G401 (cell line): Measurements from ENCODE around the gene LDLRAD4. TPM values are rescaled to one million over a fixed set of nuclear protein-coding genes. Genes with fewer than 3 reads are reported as not detected.

Source experiments
- DNase-seq: peaks from one replicate; pipeline ENCODE4 v3.0.0-alpha.2; 2015; ENCODE audit warnings: low spot score
- in situ Hi-C: cut with HindIII; loops from 2 replicates; pipeline ENCODE4 v1.10.0; 2016; ENCODE audit warnings: low sequenced_read_pairs, mixed read lengths
- total RNA-seq: library from RNA; depleted of rRNA; stranded (reverse); fragments of >200 nt; shearing (Covaris generic); gene quantifications from 2 replicates; pipeline ENCODE4 v1.2.3, GENCODE V29; 2014

The LDLRAD4 gene
- total RNA-seq, 1 experiment from 2014 or later: not detected

GRCh38 chr18:13521418-13521817, 302.9 kb downstream of the LDLRAD4 start:
- in situ Hi-C loops: no loop called here
- DNase-seq: no peak

- in situ Hi-C loops: no loop called here
Observed at GRCh38 chr18:13522256-13522655, 303.7 kb downstream of the LDLRAD4 start.

GRCh38 chr18:13522861-13523660, 304.5 kb downstream of the LDLRAD4 start:
- in situ Hi-C loops: no loop called here
- no peak for DNase-seq

More at GRCh38 chr18:13522256-13522655, 303.7 kb downstream of the LDLRAD4 start:
- DNase-seq: no peak

- no peak for DNase-seq
- in situ Hi-C loops: no loop called here
Observed at GRCh38 chr18:13524054-13524453, 305.5 kb downstream of the LDLRAD4 start.

GRCh38 chr18:13524811-13525210, 306.3 kb downstream of the LDLRAD4 start:
- in situ Hi-C loops: no loop called here
- no peak for DNase-seq

GRCh38 chr18:13525381-13526029, 306.9 kb downstream of the LDLRAD4 start:
- DNase-seq: no peak
- in situ Hi-C loops: no loop called here

GRCh38 chr18:13526519-13526918, 308.0 kb downstream of the LDLRAD4 start:
- no peak for DNase-seq
- in situ Hi-C loops: no loop called here

GRCh38 chr18:13527256-13527655, 308.7 kb downstream of the LDLRAD4 start:
- DNase-seq: no peak
- in situ Hi-C loops: no loop called here

GRCh38 chr18:13527730-13528129, 309.2 kb downstream of the LDLRAD4 start:
- in situ Hi-C loops: no loop called here

GRCh38 chr18:13528739-13529392, 310.3 kb downstream of the LDLRAD4 start:
- DNase-seq: no peak
- in situ Hi-C loops: no loop called here

More at GRCh38 chr18:13527730-13528129, 309.2 kb downstream of the LDLRAD4 start:
- DNase-seq: no peak

- in situ Hi-C loops: no loop called here
- DNase-seq: no peak
Observed at GRCh38 chr18:13530033-13530878, 311.7 kb downstream of the LDLRAD4 start.

- peak; percentile 65 for DNase-seq
- in situ Hi-C loops: no loop called here
Observed at GRCh38 chr18:13530879-13531387, 312.4 kb downstream of the LDLRAD4 start.

GRCh38 chr18:13531681-13532325, 313.2 kb downstream of the LDLRAD4 start:
- no peak for DNase-seq
- in situ Hi-C loops: no loop called here

GRCh38 chr18:13532406-13533075, 314.0 kb downstream of the LDLRAD4 start:
- DNase-seq: peak; percentile 34
- in situ Hi-C loops: no loop called here

GRCh38 chr18:13534631-13535030, 316.1 kb downstream of the LDLRAD4 start:
- in situ Hi-C loops: no loop called here
- no peak for DNase-seq

GRCh38 chr18:13536578-13536977, 318.0 kb downstream of the LDLRAD4 start:
- in situ Hi-C loops: no loop called here
- DNase-seq: no peak

GRCh38 chr18:13537022-13537780, 318.6 kb downstream of the LDLRAD4 start:
- in situ Hi-C loops: no loop called here
- DNase-seq: no peak
